GM19328 (cell line): ENCODE results near the gene SPATA32.

Source experiments
- ATAC-seq: cut with Tn5 transposase; IDR thresholded peaks from one replicate; pipeline ENCODE4 v1.9.1; 2021; ENCODE audit warnings: mild to moderate bottlenecking, moderate library complexity; ENCODE audit not compliant: unreplicated experiment

SPATA32 gene

DNA sequence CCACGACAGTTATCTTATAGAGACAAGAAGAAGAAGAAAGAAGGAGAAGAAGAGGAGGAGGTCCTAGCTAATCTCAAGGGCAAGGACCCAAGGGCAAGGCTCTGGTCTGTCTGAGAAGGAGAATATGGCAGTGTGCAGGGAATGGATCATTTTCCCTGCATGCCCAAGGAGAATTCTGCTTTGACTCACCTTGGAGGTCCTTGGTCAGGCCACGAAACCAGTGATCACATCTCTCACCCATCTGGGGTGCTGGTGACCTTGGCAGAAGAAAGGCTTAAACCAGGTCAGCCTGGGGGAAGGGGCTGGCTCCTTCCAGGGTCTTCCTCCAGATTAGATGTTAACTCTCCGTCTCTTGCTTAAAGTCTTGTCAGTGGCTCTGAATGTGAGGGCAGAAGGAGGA lies 41.8 kb downstream of the SPATA32 start:
- no peak for ATAC-seq

DNA sequence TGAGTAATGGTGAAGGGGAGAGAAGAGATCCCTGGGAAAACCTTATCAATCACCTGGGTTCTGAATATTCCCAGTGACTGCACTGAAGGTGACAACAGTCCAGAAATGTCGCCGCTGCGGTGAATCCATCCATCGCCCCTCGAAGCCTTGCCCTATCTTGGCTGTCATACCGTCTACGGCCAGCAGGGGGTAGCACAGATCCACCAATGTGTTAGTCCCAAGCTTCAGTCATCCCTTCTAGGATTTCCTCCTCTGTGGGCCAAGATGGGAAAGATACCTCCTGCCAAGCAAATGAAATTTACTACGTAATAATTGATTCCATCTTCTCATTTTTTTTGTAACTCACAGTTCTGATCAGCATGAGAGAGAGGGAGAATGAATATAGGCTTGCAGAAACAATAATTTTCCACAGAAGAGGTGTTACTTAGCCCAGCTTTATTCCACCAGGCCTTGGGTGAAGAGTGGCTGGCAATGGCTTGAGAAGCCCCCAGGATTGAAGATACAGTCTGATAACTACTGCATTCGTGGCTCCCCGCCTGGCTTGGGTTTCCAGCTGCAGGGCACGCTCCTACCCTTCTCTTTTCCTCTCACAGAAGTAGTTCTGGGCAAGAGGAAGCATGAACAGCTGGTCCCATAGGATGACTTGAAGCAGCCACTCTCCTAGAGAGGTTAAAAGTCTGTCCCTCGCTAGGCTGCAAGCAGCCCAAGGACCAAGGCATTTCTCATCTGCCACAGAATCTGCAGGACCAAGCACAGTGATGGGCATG lies 42.8 kb downstream of the SPATA32 start:
- no peak for ATAC-seq
